ENCODE data around the gene EIF3D.

GRCh38 chr22:36464715-36465231, 64.2 kb downstream of the EIF3D start:
- TF ChIP-seq RAD21 (CRISPR knock-in tag; IDR thresholded peaks at IDR 0.05) (no peak), ZNF639 (CRISPR knock-in tag; conservative IDR thresholded peaks at IDR 0.05) (no peak), HNF4G (IDR thresholded peaks at IDR 0.05; ENCODE audit: borderline replicate concordance, low read depth, low read length) (no peak), HNF4G (CRISPR knock-in tag; IDR thresholded peaks at IDR 0.05; ENCODE audit: borderline replicate concordance, low read depth) (no peak), MYC (CRISPR knock-in tag; IDR thresholded peaks at IDR 0.05; ENCODE audit: borderline replicate concordance) (no peak), TAF1 (CRISPR knock-in tag; IDR thresholded peaks at IDR 0.05) (no peak), TCF7L2 (IDR thresholded peaks at IDR 0.05; ENCODE audit: low read depth, low read length) (no peak), POLR2A (IDR thresholded peaks at IDR 0.05; ENCODE audit: insufficient read depth in 1 of 2, low read depth in 2 of 2, low read length in 2 of 2) (no peak), ZMAT3 (CRISPR knock-in tag; conservative IDR thresholded peaks at IDR 0.05) (no peak), ZKSCAN8 (CRISPR knock-in tag; IDR thresholded peaks at IDR 0.05; ENCODE audit: borderline replicate concordance) (no peak), SRSF9 (IDR thresholded peaks at IDR 0.05; ENCODE audit: borderline replicate concordance, insufficient read depth, low read depth, low read length, poor library complexity, severe bottlenecking) (no peak), ZNF3 (CRISPR knock-in tag; IDR thresholded peaks at IDR 0.05) (no peak), CSRNP2 (CRISPR knock-in tag; conservative IDR thresholded peaks at IDR 0.05; ENCODE audit: low read depth) (no peak), GABPB1 (CRISPR knock-in tag; IDR thresholded peaks at IDR 0.05) (no peak), IRF1 (CRISPR knock-in tag; IDR thresholded peaks at IDR 0.05; ENCODE audit: low read depth) (no peak)
